Ectodermal cell (in vitro differentiated cells): ENCODE data around the gene DBF4B.
A peak's percentile ranks its signal among the peaks of the same experiment; 100 is the strongest.

ENCODE experiments used
- H3K27ac ChIP-seq: 2 replicates; pipeline ENCODE4 v1.7.0; 2013; ENCODE audit warnings: mild to moderate bottlenecking, low read depth, low read length; ENCODE audit not compliant: insufficient read depth, poor library complexity, severe bottlenecking
- H3K27me3 ChIP-seq: 2 replicates; pipeline ENCODE4 v1.7.0; 2013; ENCODE audit warnings: mild to moderate bottlenecking, low read length; ENCODE audit not compliant: insufficient read depth, control insufficient read depth, poor library complexity, severe bottlenecking
- H3K36me3 ChIP-seq: one replicate; pipeline ENCODE4 v1.7.0; 2013; ENCODE audit warnings: low read length; ENCODE audit not compliant: control insufficient read depth, insufficient read depth
- H3K4me1 ChIP-seq: one replicate; pipeline ENCODE4 v1.7.0; 2013; ENCODE audit warnings: low read length; ENCODE audit not compliant: control insufficient read depth, insufficient read depth
- H3K4me3 ChIP-seq: 2 replicates; pipeline ENCODE4 v1.7.0; 2013; ENCODE audit warnings: low read depth, low read length, control low read depth; ENCODE audit not compliant: insufficient read depth
- H3K9me3 ChIP-seq: 2 replicates; pipeline ENCODE4 v1.7.0; 2013; ENCODE audit warnings: mild to moderate bottlenecking, low read length, moderate library complexity; ENCODE audit not compliant: control insufficient read depth
- WGBS, 2 experiments: methylation state at CpG; one replicate each; pipeline ENCODE4 v1.1.7; 2013; ENCODE audit warnings: missing lambda C conversion rate in 2 of 2; 5-methylcytosine and 5-hydroxymethylcytosine counted together

DBF4B gene

GRCh38 chr17:44777394-44778348 lies 69.2 kb downstream of the DBF4B start:
- Histone ChIP-seq H3K36me3 (no peaks in the 10 kb centered on the region), H3K27ac (no peak overlapping the region), H3K4me3 (no peak overlapping the region), H3K9me3 (no peaks in the 10 kb centered on the region), H3K27me3 (peaks cover 21% of the 10 kb centered on the region), H3K4me1 (peaks cover 15% of the 10 kb centered on the region)
- WGBS, 2 experiments, result 92 to 93% methylated on average over 20 of the region's 20 CpGs

- H3K9me3 ChIP-seq, result no peaks in the 10 kb centered on the region
- no peak overlapping the region for H3K4me3 ChIP-seq
- H3K27me3 ChIP-seq, result peaks cover 21% of the 10 kb centered on the region
- peaks cover 15% of the 10 kb centered on the region for H3K4me1 ChIP-seq
- WGBS, 2 experiments, result 55 to 60% methylated on average over 9 to 10 of the region's 10 CpGs
- H3K27ac ChIP-seq, result no peak overlapping the region
- no peaks in the 10 kb centered on the region for H3K36me3 ChIP-seq
Measured at GRCh38 chr17:44778656-44779210, 70.3 kb downstream of the DBF4B start.

- Histone ChIP-seq H3K27ac (no peak overlapping the region), H3K27me3 (peaks cover 21% of the 10 kb centered on the region), H3K36me3 (no peaks in the 10 kb centered on the region), H3K4me1 (peaks cover 15% of the 10 kb centered on the region), H3K4me3 (peak overlapping the region; percentile 33), H3K9me3 (no peaks in the 10 kb centered on the region)
- WGBS, 2 experiments, result 32 to 33% methylated on average over 36 of the region's 36 CpGs
Measured at GRCh38 chr17:44779211-44780025, 71.0 kb downstream of the DBF4B start.

GRCh38 chr17:44780161-44780560 lies 71.7 kb downstream of the DBF4B start:
- Histone ChIP-seq H3K36me3 (no peaks in the 10 kb centered on the region), H3K4me3 (no peak overlapping the region), H3K27me3 (peaks cover 21% of the 10 kb centered on the region), H3K4me1 (peaks cover 15% of the 10 kb centered on the region), H3K27ac (no peak overlapping the region), H3K9me3 (no peaks in the 10 kb centered on the region)
- 94 to 95% methylated on average over 11 to 12 of the region's 12 CpGs for WGBS, 2 experiments

- WGBS, 2 experiments, result 93 to 94% methylated on average over 14 of the region's 14 CpGs
- Histone ChIP-seq H3K36me3 (no peaks in the 10 kb centered on the region), H3K27ac (no peak overlapping the region), H3K4me1 (peaks cover 15% of the 10 kb centered on the region), H3K27me3 (peaks cover 20% of the 10 kb centered on the region), H3K9me3 (no peaks in the 10 kb centered on the region), H3K4me3 (no peak overlapping the region)
Measured at GRCh38 chr17:44780845-44781480, 72.5 kb downstream of the DBF4B start.

- 58 to 60% methylated on average over 17 of the region's 17 CpGs for WGBS, 2 experiments
- Histone ChIP-seq H3K27ac (no peak overlapping the region), H3K36me3 (no peaks in the 10 kb centered on the region), H3K4me1 (peaks cover 15% of the 10 kb centered on the region), H3K27me3 (peaks cover 12% of the 10 kb centered on the region), H3K9me3 (no peaks in the 10 kb centered on the region), H3K4me3 (no peak overlapping the region)
Measured at GRCh38 chr17:44781551-44782325, 73.3 kb downstream of the DBF4B start.

GRCh38 chr17:44782326-44782850 lies 73.9 kb downstream of the DBF4B start:
- Histone ChIP-seq H3K4me3 (no peak overlapping the region), H3K27ac (no peak overlapping the region)
- 44% methylated on average over 11 of the region's 11 CpGs for WGBS, 2 experiments

GRCh38 chr17:44785921-44786320 lies 77.5 kb downstream of the DBF4B start:
- WGBS, 2 experiments, result 92 to 94% methylated on average over 7 of the region's 7 CpGs
- Histone ChIP-seq H3K4me3 (no peak overlapping the region), H3K9me3 (no peaks in the 10 kb centered on the region), H3K27ac (no peak overlapping the region), H3K36me3 (no peaks in the 10 kb centered on the region), H3K27me3 (no peaks in the 10 kb centered on the region), H3K4me1 (peaks cover 17% of the 10 kb centered on the region)

More at GRCh38 chr17:44782326-44782850, 73.9 kb downstream of the DBF4B start:
- Histone ChIP-seq H3K4me1 (peaks cover 17% of the 10 kb centered on the region), H3K36me3 (no peaks in the 10 kb centered on the region), H3K27me3 (peaks cover 6% of the 10 kb centered on the region), H3K9me3 (no peaks in the 10 kb centered on the region)

- Histone ChIP-seq H3K36me3 (no peaks in the 10 kb centered on the region), H3K4me3 (no peak overlapping the region), H3K27me3 (no peaks in the 10 kb centered on the region), H3K4me1 (peaks cover 13% of the 10 kb centered on the region), H3K27ac (no peak overlapping the region), H3K9me3 (no peaks in the 10 kb centered on the region)
- WGBS, 2 experiments, result 88 to 89% methylated on average over 16 of the region's 16 CpGs
Measured at GRCh38 chr17:44786551-44787081, 78.2 kb downstream of the DBF4B start.
